SU-DHL-6 (cell line): ENCODE results near the gene HSPA5.
A peak's percentile ranks its signal among the peaks of the same experiment; 100 is the strongest.
"Not testable (repeated sequence)": the region's sequence is repeated elsewhere in the genome, so short reads cannot be mapped to it uniquely, and the experiment has no call there.

Source experiments
- H2AFZ ChIP-seq: fragments of 200-600 bp; sonication (generic); 2 replicates; pipeline ENCODE4 v1.6.1; 2014; ENCODE audit warnings: low read depth, mild to moderate bottlenecking, moderate library complexity, mixed read lengths, antibody characterized with exemption, low read length; ENCODE audit not compliant: severe bottlenecking
- H3F3A ChIP-seq: fragments of 200-600 bp; shearing (Covaris generic); 2 replicates; pipeline ENCODE4 v1.6.0; 2016; ENCODE audit warnings: antibody characterized with exemption, mild to moderate bottlenecking; ENCODE audit not compliant: insufficient read depth
- H3K27ac ChIP-seq: fragments of 200-600 bp; sonication (generic); 2 replicates; pipeline ENCODE4 v1.5.1; 2016; ENCODE audit warnings: low read depth, mild to moderate bottlenecking, low read length, moderate library complexity, mixed read lengths
- H3K27me3 ChIP-seq: fragments of 200-600 bp; sonication (generic), shearing (Covaris generic); 2 replicates; pipeline ENCODE4 v1.6.0; 2014; ENCODE audit warnings: mild to moderate bottlenecking, low read length
- H3K36me3 ChIP-seq: fragments of 200-600 bp; sonication (generic); 2 replicates; pipeline ENCODE4 v1.6.1; 2014; ENCODE audit warnings: mild to moderate bottlenecking, low read length, mixed read lengths
- H3K4me2 ChIP-seq: fragments of 300-600, 200-600 bp; shearing (Covaris generic), sonication (generic); 2 replicates; pipeline ENCODE4 v1.6.0; 2014; ENCODE audit warnings: low read length, low read depth, mild to moderate bottlenecking; ENCODE audit not compliant: poor library complexity, severe bottlenecking
- H3K4me3 ChIP-seq: fragments of 200-600 bp; sonication (generic); 2 replicates; pipeline ENCODE4 v1.5.1; 2014; ENCODE audit warnings: antibody characterized with exemption, low read length, mild to moderate bottlenecking, mixed read lengths; ENCODE audit not compliant: insufficient read depth, poor library complexity, severe bottlenecking
- H3K79me2 ChIP-seq: fragments of 200-600 bp; sonication (generic); 2 replicates; pipeline ENCODE4 v1.6.1; 2014; ENCODE audit warnings: mild to moderate bottlenecking, low read length, moderate library complexity; ENCODE audit not compliant: insufficient read depth
- H3K9ac ChIP-seq: fragments of 200-600 bp; sonication (generic); 2 replicates; pipeline ENCODE4 v1.7.0; 2014; ENCODE audit warnings: mild to moderate bottlenecking, low read length
- H3K9me2 ChIP-seq: fragments of 200-600 bp; sonication (generic); replicated peaks from 2 replicates; pipeline ENCODE4 v1.6.1; 2014; ENCODE audit warnings: low read length; ENCODE audit not compliant: insufficient read depth
- H3K9me3 ChIP-seq: fragments of 200-600 bp; sonication (generic); 2 replicates; pipeline ENCODE4 v1.6.1; 2014; ENCODE audit warnings: low read length, mixed read lengths; ENCODE audit not compliant: insufficient read depth
- H4K20me1 ChIP-seq: fragments of 200-600 bp; sonication (generic); 2 replicates; pipeline ENCODE4 v1.6.1; 2014; ENCODE audit warnings: low read depth, mild to moderate bottlenecking, antibody characterized with exemption, low read length, moderate library complexity, mixed read lengths
- CTCF ChIP-seq: fragments of 200-600 bp; sonication (generic); IDR thresholded peaks from one replicate; pipeline ENCODE4 v1.5.1; 2017; ENCODE audit warnings: antibody characterized with exemption, mild to moderate bottlenecking, low read length, moderate library complexity; ENCODE audit not compliant: insufficient read depth, poor library complexity, severe bottlenecking
- EZH2phosphoT487 ChIP-seq: fragments of 200-600 bp; sonication (generic), shearing (Covaris generic); conservative IDR thresholded peaks from 2 replicates; pipeline ENCODE4 v1.6.1; 2018; ENCODE audit warnings: mild to moderate bottlenecking, antibody characterized with exemption, low read length, moderate library complexity, mixed read lengths

The HSPA5 gene

GRCh38 chr9:125238915-125239446, 2.2 kb downstream of the HSPA5 start:
- peaks cover 42% of the 10 kb centered on the region for H3K79me2 ChIP-seq
- peaks cover 22% of the 10 kb centered on the region; the same call in 1 of the 2 replicates for H4K20me1 ChIP-seq
- peaks cover 62% of the 10 kb centered on the region for H3F3A ChIP-seq
- H3K4me2 ChIP-seq = peak overlapping the region; percentile 81
- no peak for TF ChIP-seq EZH2phosphoT487
- TF ChIP-seq CTCF = no peak
- no peaks in the 10 kb centered on the region for H3K9me2 ChIP-seq
- H2AFZ ChIP-seq = no peak overlapping the region
- H3K36me3 ChIP-seq = peaks cover 34% of the 10 kb centered on the region
- H3K27me3 ChIP-seq = no peaks in the 10 kb centered on the region
- 0 out of 2 replicates have a peak overlapping the region, but pooled peaks have one; percentile 91 for H3K9ac ChIP-seq
- H3K27ac ChIP-seq = no peak overlapping the region
- no peaks in the 10 kb centered on the region for H3K9me3 ChIP-seq
- peak overlapping the region; percentile 80 for H3K4me3 ChIP-seq

- Histone ChIP-seq H3K4me3 (no peak overlapping the region), H3K9me3 (no peaks in the 10 kb centered on the region), H3K27me3 (no peaks in the 10 kb centered on the region), H4K20me1 (peaks cover 22% of the 10 kb centered on the region; the same call in 1 of the 2 replicates), H3F3A (peaks cover 66% of the 10 kb centered on the region), H3K36me3 (peaks cover 34% of the 10 kb centered on the region), H3K79me2 (peaks cover 42% of the 10 kb centered on the region), H3K9ac (no peak overlapping the region), H3K9me2 (no peaks in the 10 kb centered on the region), H3K4me2 (peak overlapping the region; percentile 81), H2AFZ (no peak overlapping the region), H3K27ac (no peak overlapping the region)
- TF ChIP-seq EZH2phosphoT487 (no peak), CTCF (no peak)
Observed at GRCh38 chr9:125238127-125238914, 2.8 kb downstream of the HSPA5 start.

GRCh38 chr9:125236520-125237159, 4.5 kb downstream of the HSPA5 start:
- not testable (repeated sequence) for H2AFZ ChIP-seq, H3K9ac ChIP-seq, H3K9me2 ChIP-seq, H3K27ac ChIP-seq, H3K4me3 ChIP-seq, H3K9me3 ChIP-seq, H3K27me3 ChIP-seq
- H4K20me1 ChIP-seq = peaks cover 22% of the 10 kb centered on the region; the same call in 1 of the 2 replicates
- H3K4me2 ChIP-seq = peak overlapping the region; percentile 10
- H3K36me3 ChIP-seq = peaks cover 34% of the 10 kb centered on the region
- peaks cover 71% of the 10 kb centered on the region for H3F3A ChIP-seq
- peaks cover 42% of the 10 kb centered on the region for H3K79me2 ChIP-seq
